ENCODE measurements around the gene IFT43. TPM values are rescaled to one million over a fixed set of nuclear protein-coding genes. Genes with fewer than 3 reads are reported as not detected.

IFT43 gene
- total RNA-seq, 1 experiment from 2014 or later, result 18.6 TPM

GRCh38 chr14:76024211-76024907, 38.8 kb downstream of the IFT43 start:
- no peak overlapping the region for H2BK5ac ChIP-seq (ENCODE audit: insufficient read length, low read length)
- no peak overlapping the region for H4K8ac ChIP-seq (replicated peaks; ENCODE audit: insufficient read length, low read depth, low read length)
- no peaks in the 10 kb centered on the region for H3K27me3 Mint-ChIP-seq (ENCODE audit: low read depth)
- no peak overlapping the region for H3K4me2 ChIP-seq (ENCODE audit: insufficient read depth, insufficient read length, low read length)
- no peak for DNase-seq
- H3K23me2 ChIP-seq (ENCODE audit: insufficient read length, low read depth, low read length, poor library complexity, severe bottlenecking), result no peaks in the 10 kb centered on the region
- H3K14ac ChIP-seq (ENCODE audit: insufficient read depth, low read length), result no peak overlapping the region
- no peak overlapping the region for H2BK12ac ChIP-seq (ENCODE audit: insufficient read length, low read depth, low read length)
- H3K27ac Mint-ChIP-seq, result no peak overlapping the region
- H3K27me3 ChIP-seq (ENCODE audit: insufficient read depth, low read length), result no peaks in the 10 kb centered on the region
- H3K36me3 Mint-ChIP-seq (ENCODE audit: insufficient read depth in 1 of 3, low read depth in 3 of 3), result peaks cover 9 to 32% (median 17%) of the 10 kb centered on the region in 3 experiments
- H2BK120ac ChIP-seq (ENCODE audit: low read depth, low read length, poor library complexity, severe bottlenecking), result no peak overlapping the region
- H3K27ac ChIP-seq (ENCODE audit: insufficient read length, low read depth, low read length), result no peak overlapping the region
- H3K9ac ChIP-seq (ENCODE audit: extremely low read depth, insufficient read length, low read length), result no peak overlapping the region
- H2BK20ac ChIP-seq (ENCODE audit: low read depth, low read length, poor library complexity, severe bottlenecking), result no peak overlapping the region
- H4K5ac ChIP-seq (ENCODE audit: insufficient read length, low read depth, low read length), result no peak overlapping the region
- H3K56ac ChIP-seq (ENCODE audit: insufficient read length, low read depth, low read length), result no peak overlapping the region
- TF ChIP-seq, protein P1, sequence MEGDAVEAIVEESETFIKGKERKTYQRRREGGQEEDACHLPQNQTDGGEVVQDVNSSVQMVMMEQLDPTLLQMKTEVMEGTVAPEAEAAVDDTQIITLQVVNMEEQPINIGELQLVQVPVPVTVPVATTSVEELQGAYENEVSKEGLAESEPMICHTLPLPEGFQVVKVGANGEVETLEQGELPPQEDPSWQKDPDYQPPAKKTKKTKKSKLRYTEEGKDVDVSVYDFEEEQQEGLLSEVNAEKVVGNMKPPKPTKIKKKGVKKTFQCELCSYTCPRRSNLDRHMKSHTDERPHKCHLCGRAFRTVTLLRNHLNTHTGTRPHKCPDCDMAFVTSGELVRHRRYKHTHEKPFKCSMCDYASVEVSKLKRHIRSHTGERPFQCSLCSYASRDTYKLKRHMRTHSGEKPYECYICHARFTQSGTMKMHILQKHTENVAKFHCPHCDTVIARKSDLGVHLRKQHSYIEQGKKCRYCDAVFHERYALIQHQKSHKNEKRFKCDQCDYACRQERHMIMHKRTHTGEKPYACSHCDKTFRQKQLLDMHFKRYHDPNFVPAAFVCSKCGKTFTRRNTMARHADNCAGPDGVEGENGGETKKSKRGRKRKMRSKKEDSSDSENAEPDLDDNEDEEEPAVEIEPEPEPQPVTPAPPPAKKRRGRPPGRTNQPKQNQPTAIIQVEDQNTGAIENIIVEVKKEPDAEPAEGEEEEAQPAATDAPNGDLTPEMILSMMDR (conservative IDR thresholded peaks at IDR 0.05), result no peak
- peaks cover 15% of the 10 kb centered on the region in 2 experiments for H3K4me1 Mint-ChIP-seq
- peaks cover 2 to 5% of the 10 kb centered on the region in 2 experiments; a peak in 3 of 5 replicates for H3K9me3 Mint-ChIP-seq
- WGBS (ENCODE audit: extremely low coverage, insufficient read length, low lambda C conversion rate), result no CpG with 5 or more reads among the region's 4 CpGs
- H3K79me2 ChIP-seq (ENCODE audit: insufficient read depth, low read length), result no peaks in the 10 kb centered on the region
- H3K4me3 Mint-ChIP-seq, result no peak overlapping the region
- no peak overlapping the region for H4K91ac ChIP-seq (ENCODE audit: insufficient read length, low read depth, low read length)
- H3K4ac ChIP-seq (ENCODE audit: low read depth, low read length), result no peak overlapping the region
- no peaks in the 10 kb centered on the region for H4K20me1 ChIP-seq (ENCODE audit: control insufficient read depth, insufficient read depth, insufficient read length)
- H2BK15ac ChIP-seq (ENCODE audit: low read depth, low read length), result no peak overlapping the region
- no peak overlapping the region for H2AK5ac ChIP-seq (ENCODE audit: insufficient read length, low read length)
- no peaks in the 10 kb centered on the region; the same call in 1 of the 2 replicates for H3K4me1 ChIP-seq (ENCODE audit: insufficient read depth, low read length)
- no peaks in the 10 kb centered on the region for H3K79me1 ChIP-seq (ENCODE audit: insufficient read depth, low read depth, low read length, poor library complexity, severe bottlenecking)
- H3K18ac ChIP-seq (ENCODE audit: insufficient read length, low read depth, low read length), result no peak overlapping the region
- H3K9me3 ChIP-seq (ENCODE audit: control insufficient read depth, low read depth, low read length), result no peaks in the 10 kb centered on the region
- H3K23ac ChIP-seq (ENCODE audit: insufficient read length, low read depth, low read length), result no peak overlapping the region
- no peak overlapping the region for H2AFZ ChIP-seq (ENCODE audit: low read length)
- no peak overlapping the region for H3T11ph ChIP-seq (ENCODE audit: low read length)
